NCI-H82 (cell line): Measurements from ENCODE around the gene PCDHA8.
"Not testable (repeated sequence)": the region's sequence is repeated elsewhere in the genome, so short reads cannot be mapped to it uniquely, and the experiment has no call there.

Experiments used
- DNase-seq: peaks from one replicate; lab custom pipeline; 2025; lab: John Stamatoyannopoulos, UW

Gene PCDHA8, protein sequence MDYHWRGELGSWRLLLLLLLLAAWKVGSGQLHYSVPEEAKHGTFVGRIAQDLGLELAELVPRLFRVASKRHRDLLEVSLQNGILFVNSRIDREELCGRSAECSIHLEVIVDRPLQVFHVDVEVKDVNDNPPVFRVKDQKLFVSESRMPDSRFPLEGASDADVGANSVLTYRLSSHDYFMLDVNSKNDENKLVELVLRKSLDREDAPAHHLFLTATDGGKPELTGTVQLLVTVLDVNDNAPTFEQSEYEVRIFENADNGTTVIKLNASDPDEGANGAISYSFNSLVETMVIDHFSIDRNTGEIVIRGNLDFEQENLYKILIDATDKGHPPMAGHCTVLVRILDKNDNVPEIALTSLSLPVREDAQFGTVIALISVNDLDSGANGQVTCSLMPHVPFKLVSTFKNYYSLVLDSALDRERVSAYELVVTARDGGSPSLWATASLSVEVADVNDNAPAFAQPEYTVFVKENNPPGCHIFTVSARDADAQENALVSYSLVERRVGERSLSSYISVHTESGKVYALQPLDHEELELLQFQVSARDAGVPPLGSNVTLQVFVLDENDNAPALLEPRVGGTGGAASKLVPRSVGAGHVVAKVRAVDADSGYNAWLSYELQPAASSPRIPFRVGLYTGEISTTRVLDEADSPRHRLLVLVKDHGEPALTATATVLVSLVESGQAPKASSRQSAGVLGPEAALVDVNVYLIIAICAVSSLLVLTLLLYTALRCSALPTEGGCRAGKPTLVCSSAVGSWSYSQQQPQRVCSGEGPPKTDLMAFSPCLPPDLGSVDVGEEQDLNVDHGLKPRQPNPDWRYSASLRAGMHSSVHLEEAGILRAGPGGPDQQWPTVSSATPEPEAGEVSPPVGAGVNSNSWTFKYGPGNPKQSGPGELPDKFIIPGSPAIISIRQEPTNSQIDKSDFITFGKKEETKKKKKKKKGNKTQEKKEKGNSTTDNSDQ

GRCh38 chr5:140840978-140841962 is at the start of gene PCDHA8:
Gene PCDHA8, plus strand, starts transcription at chr5:140841187. Its CDS starts 135 bp downstream, at chr5:140841322.
- peak; percentile 58 for DNase-seq

DNA sequence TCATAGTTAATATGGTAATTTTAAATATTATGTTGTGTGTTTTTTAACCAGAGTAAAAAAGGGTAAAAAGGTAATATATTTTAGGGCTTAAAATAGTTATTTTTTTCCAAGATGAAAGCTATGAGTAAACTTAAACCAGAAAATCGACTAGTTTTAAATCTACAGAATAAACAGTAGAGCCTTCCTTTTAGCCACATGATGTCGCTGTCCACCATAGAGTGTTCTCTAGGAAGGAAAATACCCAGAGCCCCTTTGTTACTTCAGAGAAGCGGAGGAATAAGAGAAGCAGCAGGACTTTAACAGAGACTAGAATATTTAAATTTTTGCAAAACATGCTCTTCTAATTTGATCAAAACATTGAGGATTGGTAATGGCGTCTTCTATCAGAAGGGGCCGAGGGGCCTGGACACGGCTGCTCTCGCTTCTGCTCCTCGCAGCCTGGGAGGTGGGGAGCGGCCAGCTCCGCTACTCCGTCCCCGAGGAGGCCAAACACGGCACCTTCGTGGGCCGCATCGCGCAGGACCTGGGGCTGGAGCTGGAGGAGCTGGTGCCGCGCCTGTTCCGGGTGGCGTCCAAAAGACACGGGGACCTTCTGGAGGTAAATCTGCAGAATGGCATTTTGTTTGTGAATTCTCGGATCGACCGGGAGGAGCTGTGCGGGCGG is 46.3 kb upstream of the PCDHA8 start, which contains the start of gene PCDHA2:
Gene PCDHA2 (plus strand): TSS at position 258 of the 664 bp plus-strand sequence.
- peak; percentile 70 for DNase-seq

- DNase-seq = peak; percentile 61
These were observed 45.7 kb upstream of the PCDHA8 start for GRCh38 chr5:140795259-140795641.

- DNase-seq = not testable (repeated sequence)
These were observed 44.8 kb upstream of the PCDHA8 start for GRCh38 chr5:140796072-140796717.

- DNase-seq = no peak
These were observed 44.3 kb upstream of the PCDHA8 start for GRCh38 chr5:140796718-140797095.

DNA sequence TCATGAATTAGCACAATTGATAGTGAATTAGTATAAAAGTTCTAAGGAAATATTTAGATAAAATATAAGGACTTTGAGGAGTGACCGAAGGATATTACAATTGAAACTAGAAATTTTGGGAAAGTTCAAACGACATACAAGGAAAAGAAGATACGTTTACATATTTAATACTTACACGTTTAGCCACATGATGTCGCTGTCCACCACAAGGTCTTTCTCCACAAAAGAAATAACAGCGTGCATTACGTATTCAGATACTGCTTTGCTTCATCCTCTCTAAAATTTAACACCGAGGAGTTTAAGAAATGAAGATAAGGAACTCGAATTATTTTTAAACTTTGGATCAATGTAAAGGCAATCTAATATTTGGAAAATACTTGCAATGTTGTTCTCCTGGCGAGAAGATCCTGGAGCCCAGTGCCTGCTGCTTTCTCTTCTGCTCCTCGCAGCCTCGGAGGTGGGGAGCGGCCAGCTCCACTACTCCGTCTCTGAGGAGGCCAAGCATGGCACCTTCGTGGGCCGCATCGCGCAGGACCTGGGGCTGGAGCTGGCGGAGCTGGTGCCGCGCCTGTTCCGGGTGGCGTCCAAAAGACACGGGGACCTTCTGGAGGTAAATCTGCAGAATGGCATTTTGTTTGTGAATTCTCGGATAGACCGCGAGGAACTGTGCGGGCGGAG is 40.0 kb upstream of the PCDHA8 start, which contains the start of gene PCDHA3:
Gene PCDHA3 (plus strand): TSS at position 242 of the 678 bp plus-strand sequence.
- peak; percentile 0 for DNase-seq

DNA sequence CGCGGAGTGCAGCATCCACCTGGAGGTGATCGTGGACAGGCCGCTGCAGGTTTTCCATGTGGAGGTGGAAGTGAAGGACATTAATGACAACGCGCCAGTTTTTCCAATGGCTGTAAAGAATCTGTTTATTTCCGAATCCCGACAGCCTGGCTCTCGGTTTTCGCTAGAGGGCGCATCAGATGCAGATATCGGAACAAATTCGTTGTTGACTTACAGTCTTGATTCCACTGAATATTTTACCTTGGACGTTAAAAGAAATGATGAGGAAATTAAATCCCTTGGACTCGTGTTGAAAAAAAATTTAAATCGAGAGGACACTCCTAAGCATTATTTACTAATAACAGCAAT is 39.5 kb upstream of the PCDHA8 start:
- no peak for DNase-seq

DNA sequence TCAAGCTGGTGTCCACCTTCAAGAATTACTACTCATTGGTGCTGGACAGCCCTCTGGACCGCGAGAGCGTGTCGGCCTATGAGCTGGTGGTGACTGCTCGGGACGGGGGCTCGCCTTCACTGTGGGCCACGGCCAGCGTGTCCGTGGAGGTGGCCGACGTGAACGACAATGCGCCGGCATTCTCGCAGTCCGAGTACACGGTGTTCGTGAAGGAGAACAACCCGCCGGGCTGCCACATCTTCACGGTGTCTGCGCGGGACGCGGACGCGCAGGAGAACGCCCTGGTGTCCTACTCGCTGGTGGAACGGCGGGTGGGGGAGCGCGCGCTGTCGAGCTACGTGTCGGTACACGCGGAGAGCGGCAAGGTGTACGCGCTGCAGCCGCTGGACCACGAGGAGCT is 38.6 kb upstream of the PCDHA8 start:
- DNase-seq = not testable (repeated sequence)

GRCh38 chr5:140802781-140803271 is 38.2 kb upstream of the PCDHA8 start:
- DNase-seq = no peak

GRCh38 chr5:140806834-140807775 is 33.9 kb upstream of the PCDHA8 start, which contains the start of gene PCDHA4:
Gene PCDHA4, plus strand, starts transcription at chr5:140807068.
- no peak for DNase-seq

- DNase-seq = not testable (repeated sequence)
These were observed 32.6 kb upstream of the PCDHA8 start for GRCh38 chr5:140808241-140808888.

GRCh38 chr5:140808889-140809291 is 32.1 kb upstream of the PCDHA8 start:
- DNase-seq = no peak

DNA sequence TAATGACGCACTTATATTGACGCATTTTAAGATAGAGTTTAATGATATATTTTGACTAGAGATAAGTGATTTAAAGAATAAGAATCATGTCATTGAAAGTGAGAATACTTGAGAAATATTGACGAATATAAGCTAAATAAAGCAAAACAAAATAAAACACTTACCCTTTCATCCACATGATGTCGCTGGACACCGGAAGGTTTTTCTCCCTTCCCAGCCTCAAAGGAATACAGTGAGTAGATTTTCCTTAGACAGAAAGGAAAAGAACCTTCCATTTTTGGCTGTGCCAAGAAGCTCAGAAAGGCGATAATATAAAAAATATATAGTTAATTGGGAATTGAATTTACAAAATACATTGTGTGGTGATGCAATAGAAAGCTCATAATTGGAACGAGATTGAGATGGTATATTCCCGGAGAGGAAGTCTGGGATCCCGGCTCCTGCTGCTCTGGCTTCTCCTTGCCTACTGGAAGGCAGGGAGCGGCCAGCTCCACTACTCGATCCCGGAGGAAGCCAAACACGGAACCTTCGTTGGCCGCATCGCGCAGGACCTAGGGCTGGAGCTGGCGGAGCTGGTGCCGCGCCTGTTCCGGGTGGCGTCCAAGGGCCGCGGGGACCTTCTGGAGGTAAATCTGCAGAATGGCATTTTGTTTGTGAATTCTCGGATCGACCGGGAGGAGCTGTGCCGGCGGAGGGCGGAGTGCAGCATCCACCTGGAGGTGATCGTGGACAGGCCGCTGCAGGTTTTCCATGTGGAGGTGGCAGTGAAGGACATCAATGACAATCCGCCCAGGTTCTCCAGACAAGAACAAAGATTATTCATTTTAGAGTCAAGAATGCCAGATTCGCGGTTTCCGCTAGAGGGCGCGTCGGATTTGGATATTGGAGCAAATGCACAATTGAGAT is 19.4 kb upstream of the PCDHA8 start, which contains the start of gene PCDHA5:
Gene PCDHA5 (plus strand): TSS at position 239 of the 906 bp plus-strand sequence.
- DNase-seq = no peak

GRCh38 chr5:140822281-140822629 is 18.7 kb upstream of the PCDHA8 start:
- DNase-seq = no peak

DNA sequence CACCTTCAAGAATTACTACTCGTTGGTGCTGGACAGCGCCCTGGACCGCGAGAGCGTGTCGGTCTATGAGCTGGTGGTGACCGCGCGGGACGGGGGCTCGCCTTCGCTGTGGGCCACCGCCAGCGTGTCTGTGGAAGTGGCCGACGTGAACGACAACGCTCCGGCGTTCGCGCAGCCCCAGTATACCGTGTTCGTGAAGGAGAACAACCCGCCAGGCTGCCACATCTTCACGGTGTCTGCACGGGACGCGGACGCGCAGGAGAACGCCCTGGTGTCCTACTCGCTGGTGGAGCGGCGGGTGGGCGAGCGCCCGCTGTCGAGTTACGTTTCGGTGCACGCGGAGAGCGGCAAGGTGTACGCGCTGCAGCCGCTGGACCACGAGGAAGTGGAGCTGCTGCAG is 18.0 kb upstream of the PCDHA8 start:
- DNase-seq = not testable (repeated sequence)

DNA sequence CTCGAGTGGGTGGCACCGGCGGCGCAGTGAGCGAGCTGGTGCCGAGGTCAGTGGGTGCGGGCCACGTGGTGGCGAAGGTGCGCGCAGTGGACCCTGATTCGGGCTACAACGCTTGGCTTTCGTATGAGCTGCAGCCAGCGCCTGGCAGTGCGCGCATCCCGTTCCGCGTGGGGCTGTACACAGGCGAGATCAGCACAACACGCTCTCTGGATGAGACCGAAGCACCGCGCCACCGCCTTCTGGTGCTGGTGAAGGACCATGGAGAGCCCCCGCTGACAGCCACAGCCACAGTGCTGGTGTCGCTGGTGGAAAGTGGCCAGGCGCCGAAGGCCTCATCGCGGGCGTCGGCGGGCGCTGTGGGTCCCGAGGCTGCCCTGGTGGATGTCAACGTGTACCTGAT is 17.5 kb upstream of the PCDHA8 start:
- no peak for DNase-seq
